Posterior cingulate gyrus (tissue), 11 donors: Measurements from ENCODE around the gene MRNIP.
"Not testable (repeated sequence)": the region's sequence is repeated elsewhere in the genome, so short reads cannot be mapped to it uniquely, and the experiment has no call there.

Experiments used
- DNase-seq, 10 donors: peaks; one replicate each; pipeline versions ENCODE4 v3.0.0 to v3.0.0-alpha.2; 2020 to 2021; ENCODE audit warnings: mixed read lengths in 3 of 10
- intact Hi-C: fragments of 100-400 bp; cut with DNase I; formaldehyde crosslinking; loops from one replicate; pipeline ENCODE4 v1.15.1; 2023

The MRNIP gene

DNA sequence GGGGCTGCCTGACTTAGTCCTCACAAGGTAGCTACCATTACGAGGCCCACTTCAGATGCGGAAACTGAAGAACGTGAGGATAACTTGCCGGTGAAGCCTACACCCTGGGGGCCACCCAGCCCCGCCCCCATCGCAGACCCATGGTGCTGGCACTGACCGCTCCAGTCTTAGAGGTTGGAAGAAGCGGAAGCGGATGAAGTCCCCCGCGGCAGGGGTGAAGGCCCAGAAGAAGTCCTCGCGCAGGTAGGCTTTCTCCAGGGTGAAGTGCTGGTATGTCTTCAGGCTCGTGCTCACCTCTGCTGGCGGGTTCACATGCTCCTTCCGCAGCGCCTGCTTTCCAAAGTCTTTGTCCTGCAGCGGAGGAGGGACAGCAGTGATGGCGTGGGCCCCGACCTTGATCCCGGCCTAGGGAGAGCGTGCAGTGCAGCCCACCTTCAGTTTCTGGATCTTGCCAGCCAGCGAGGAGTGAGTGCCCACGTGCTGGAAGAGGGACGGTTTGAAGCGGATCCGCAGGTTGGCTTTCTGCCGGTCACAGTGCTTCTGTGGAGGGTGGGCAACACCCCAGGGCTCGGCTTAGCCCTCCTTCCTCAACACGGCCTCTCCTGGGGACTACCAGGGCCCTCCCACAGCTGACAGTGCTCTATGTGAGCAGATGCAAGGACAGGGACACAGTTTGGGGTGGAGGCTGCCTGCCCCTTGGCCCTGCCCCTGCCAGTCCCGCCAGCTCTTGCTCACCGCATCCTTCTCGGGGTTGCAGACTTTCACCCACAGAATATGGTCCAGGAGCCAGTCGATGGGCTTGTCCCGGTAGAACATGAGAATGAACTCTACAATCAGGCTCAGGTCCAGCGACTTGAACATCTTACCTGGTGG, 59.6 kb downstream of the MRNIP start:
- DNase-seq = peak in 1 of 10 donors; percentile 76
- intact Hi-C loops = loop anchor here (5.0 kb wide), 1 partner anchor 37 kb away; no protein-coding TSS in a partner anchor

DNA sequence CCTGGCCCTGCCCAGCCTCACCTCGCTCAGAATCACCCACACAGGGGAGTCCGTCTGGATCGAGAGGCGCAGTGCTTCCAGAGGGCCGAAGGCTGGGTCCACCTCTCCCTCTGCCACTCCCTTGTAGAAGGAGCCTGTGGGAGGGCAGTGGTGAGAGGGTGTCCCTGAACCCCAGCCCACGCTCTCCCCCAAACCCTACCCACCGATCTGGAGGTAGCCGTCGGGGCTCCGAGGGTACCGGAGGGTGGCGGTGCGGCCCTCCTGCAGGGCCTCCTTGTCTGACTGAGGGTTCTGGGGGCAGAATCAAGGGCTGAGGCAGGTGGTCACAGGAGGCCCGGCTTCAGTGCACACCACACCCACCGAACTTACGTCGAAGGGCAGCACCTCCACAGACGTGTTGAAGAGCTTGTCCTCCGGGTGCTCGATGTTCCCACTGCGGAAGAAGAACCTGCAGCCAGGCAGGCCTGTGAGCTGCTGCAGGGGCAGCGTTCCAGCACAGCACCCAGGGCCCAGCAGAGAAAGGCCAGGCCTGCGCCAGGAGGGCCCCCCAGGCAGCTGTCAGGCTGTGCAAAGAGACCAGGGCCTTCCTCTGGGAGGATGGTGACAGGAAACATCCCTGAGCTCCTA, 60.4 kb downstream of the MRNIP start:
- intact Hi-C loops = loop anchor here (5.0 kb wide), 1 partner anchor 36 kb away; no protein-coding TSS in a partner anchor

DNA sequence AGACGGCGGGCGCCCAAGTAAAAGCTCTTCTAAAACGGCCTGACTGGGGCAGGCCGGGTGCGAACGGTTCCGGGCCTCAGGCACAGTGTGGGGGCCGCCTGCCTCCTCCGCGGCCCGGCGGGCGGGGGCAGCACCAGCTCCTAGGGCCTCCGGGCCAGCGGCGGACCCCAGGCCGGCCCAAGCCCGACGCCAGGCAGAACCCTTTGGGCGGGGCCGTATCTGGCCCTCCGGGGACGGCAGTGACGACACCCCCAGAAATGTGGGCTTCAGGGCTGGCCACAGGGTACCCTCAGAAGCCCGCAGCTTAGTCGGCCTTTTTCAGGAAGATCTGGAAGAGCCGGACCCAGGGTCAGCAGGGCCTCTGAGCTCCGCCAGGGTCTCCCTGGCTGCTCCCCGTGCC, 60.9 kb downstream of the MRNIP start:
- intact Hi-C loops = loop anchor here (5.0 kb wide), 1 partner anchor 35 kb away; no protein-coding TSS in a partner anchor
- DNase-seq = peak in 1 of 10 donors; percentile 73

More for the DNA sequence above, 60.4 kb downstream of the MRNIP start:
- peak in 1 of 10 donors; percentile 64 for DNase-seq

DNA sequence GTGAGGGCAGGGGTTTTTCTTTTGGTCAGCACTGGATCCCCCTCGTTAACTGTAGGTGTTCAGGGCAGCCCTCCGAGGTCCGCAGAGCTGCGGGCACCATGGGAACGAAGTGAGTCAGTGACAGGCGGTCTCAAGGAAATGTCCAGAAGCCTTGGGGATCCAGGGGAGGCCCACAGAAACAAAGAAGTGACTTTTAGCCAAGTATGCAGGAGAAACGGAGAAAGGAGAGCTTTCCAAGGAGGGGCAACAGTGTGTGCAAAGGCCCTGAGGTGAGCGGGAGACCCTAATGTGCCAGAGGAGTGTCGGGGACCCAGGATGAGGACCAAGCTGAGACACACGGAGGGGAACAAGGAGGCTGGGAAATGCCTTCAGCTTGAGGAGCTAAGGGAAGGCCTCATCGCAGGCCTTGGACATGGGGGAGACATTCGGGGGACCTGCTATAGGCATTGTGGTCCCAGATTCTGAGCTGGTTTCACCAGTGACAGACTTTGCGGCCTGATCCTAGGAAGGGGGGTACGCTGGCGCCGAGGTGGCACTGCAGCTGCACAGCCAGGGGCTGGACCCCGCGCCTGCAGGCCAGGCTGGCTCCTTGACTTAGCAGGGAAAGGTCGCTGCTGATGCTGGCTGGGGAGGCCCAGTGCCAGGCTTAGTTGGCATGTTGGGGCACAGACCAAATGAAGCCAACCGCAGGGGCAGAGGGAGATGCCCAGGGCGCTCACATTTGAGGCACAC, 61.6 kb downstream of the MRNIP start:
- peak in 1 of 10 donors; percentile 79 for DNase-seq
- intact Hi-C loops = loop anchor here (5.0 kb wide), 1 partner anchor 35 kb away; no protein-coding TSS in a partner anchor

DNA sequence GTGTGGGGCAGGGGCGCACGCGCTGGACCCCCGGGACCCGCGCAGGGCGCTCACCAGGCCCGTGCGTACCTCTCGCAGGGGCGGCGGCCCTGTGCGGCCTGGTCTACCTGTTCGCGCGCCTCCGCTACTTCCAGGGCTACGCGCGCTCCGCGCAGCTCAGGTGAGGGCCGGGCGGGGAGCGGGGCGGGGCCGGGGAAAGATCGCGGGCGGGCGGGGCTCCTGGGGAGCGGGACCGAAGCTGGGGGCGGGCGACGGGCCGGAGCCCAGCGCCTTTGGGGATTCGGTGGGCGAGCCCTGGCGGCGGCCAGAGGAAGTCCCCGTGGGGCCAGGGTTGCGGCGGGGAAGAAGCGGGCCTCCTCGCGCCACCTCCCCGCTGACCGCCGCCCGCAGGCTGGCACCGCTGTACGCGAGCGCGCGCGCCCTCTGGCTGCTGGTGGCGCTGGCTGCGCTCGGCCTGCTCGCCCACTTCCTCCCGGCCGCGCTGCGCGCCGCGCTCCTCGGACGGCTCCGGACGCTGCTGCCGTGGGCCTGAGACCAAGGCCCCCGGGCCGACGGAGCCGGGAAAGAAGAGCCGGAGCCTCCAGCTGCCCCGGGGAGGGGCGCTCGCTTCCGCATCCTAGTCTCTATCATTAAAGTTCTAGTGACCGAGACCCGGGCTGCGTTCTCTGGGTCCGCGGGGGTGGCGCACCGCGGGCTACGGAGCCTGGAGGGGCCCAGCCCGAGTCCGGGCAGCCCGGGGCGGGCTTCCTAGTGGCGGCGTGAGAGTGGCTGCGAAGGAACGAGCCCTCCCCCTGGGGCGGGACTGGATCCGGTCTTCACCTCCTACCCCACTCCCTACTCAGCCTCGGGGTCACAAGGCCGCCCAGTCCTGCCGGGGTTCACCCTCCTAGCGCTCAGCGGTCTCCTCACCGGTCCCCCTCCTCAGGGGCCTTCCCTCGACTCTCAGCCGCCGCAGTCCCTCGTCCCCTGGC, 62.5 kb downstream of the MRNIP start:
- peak; percentile 64 to 96 (median 76) for DNase-seq
- intact Hi-C loops = loop anchor here (5.0 kb wide), 1 partner anchor 34 kb away; no protein-coding TSS in a partner anchor

DNA sequence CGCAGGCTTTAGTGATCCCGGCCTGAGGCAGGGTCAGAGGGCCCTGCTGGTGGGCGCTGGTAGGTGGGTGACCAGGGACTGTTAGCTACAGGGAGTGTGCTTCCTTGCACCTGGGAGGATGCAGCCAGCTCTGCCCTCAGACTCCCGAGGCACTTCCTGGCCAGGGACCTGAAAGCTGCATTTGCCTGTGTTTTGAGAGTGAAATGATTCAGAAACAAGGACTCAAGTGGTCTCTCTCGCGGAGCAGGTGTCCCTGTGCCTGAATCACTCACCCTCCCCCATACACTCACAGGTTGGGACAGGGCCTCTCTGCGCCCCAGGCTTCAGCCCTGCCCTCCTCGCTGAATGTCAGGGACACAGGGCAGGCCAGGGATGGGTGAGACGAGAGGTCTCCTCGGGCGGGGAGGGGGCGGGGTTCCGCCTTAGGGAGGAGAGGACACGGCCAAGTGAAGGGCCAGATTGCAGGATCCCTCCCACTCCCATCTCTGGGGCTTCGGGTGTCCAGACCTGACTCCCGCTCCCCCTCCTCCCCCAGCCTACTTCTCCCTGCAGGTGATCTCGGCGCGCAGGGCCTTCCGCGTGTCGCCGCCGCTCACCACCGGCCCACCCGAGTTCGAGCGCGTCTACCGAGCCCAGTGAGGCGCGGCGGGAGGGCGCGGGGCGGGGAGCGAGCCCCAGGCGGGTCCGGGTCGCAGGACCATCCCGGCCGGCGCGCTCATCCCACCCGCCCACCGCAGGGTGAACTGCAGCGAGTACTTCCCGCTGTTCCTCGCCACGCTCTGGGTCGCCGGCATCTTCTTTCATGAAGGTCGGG, 63.4 kb downstream of the MRNIP start:
- DNase-seq = peak in 3 of 10 donors; percentile 73 to 85 (median 78)
- intact Hi-C loops = loop anchor here (5.0 kb wide), 1 partner anchor 33 kb away; no protein-coding TSS in a partner anchor

DNA sequence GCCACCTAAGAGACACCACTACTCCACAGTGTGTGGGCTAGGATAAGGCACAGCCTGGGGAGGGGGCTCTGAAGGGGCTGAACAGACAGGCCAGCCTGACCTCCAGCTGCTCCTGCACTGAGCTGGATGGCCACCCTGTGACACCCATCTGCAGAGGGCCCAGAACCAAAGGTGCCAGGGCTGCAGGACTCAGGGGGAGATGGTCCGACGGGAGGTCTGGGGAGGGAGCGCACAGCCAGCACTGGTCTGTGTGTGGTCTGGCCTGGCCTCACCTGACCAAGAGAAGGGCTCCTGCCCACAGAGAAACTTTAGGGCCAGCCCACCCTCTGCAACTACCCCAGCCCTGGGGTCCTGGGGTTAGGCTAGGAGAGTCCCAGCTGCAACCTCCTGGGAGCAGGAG, 64.0 kb downstream of the MRNIP start:
- DNase-seq = peak in 3 of 10 donors; percentile 50 to 79 (median 76)
- intact Hi-C loops = no loop called here

DNA sequence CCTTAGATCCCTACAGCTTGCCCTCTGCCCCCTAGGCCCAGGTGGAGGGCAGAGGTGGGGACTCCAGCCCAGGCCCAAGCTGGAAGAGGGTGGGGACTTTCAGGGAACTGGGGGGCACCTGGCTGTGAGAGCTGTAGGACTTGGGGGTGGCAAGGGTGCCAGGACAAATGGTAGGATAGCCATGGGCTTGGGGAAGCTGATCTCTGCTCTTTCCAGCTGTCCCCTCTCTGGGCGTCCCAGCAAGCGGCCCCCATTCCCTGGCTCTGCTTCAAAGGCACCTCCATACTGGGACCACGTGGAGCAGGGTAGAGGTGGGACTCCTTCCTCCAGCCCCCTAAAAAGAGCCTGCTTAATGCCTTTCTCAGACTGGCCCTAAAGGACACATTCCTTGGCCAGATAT, 64.4 kb downstream of the MRNIP start:
- intact Hi-C loops = no loop called here
- peak in 1 of 10 donors; percentile 52 for DNase-seq

DNA sequence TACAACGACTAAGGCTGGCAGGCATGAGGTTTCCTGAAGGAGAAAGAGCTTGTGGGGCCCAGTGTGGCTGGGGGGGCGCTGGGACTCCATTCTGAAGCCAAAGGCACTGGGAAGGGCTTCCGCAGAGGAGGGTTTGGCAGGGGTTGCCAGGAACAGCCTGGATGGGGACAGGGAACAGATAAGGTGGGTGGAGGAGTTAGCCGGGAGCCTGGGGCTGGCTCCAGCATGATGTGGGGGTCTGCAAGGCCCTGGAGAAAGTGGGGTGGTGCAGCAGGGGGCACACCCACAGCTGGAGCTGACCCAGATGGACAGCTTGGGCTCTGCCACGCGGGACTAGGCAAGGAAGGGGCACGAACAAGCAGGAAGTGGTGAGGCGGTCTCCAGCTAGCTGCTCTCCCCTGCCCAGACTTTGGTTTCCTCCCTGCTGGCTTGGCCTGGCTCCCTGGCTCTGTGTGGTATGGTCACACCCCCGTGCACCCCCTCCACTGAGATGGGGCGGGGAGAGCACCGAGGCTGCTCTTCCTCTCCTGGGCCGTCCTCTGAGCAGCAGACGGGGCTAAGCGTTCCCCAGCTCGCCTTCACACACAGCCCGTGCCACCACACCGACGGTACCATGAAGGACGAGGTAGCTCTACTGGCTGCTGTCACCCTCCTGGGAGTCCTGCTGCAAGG, 65.0 kb downstream of the MRNIP start, which contains the start of gene LTC4S:
LTC4S (plus strand) TSS at position 519 of the 672 bp plus-strand sequence; CDS start at position 614, 95 bp downstream.
- peak in 6 of 10 donors; percentile 48 to 86 (median 56) for DNase-seq
- intact Hi-C loops = no loop called here

DNA sequence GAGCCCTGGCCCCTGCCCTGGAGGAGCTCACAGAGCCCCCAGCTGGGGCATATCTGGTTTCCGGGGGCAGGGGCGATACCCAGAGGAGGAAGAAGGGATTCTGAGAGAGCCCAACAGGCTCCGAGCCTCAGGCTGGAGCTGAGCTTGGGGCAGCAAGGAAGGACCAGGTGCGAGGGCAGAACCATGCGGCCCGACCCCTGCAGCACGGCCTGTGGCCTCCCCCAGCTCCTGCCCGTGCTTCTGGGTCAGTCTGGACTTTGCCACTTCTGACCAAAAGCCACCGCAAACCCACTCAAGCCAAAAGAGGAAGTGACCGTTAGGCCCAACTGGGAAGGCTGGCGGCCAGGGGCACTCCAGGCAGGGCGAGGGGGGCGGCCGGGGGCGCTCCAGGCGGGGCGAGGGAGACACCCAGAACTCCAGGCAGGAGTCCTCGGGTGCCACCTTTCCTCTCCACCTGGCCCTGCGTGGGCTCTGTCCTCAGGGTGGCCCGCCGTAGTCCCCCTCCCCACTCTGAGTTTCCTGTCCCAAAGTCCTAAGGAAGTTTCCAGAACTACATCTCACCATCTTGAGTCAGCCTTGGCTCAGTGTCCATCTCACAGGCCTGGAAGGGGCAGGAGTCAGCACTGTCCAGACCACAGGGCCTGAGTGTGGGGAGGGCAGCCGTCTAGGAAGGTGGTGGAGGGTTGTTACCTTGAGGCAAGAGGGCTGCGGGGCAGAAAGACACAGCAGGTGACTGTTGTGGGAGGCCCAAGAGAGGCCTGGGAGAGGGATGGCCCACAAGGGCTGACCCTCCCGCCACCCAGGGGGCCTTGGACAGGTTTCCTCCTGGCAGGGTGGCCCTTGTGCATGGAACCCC, 65.8 kb downstream of the MRNIP start:
- peak in 2 of 10 donors; percentile 67 to 69 for DNase-seq
- intact Hi-C loops = no loop called here

DNA sequence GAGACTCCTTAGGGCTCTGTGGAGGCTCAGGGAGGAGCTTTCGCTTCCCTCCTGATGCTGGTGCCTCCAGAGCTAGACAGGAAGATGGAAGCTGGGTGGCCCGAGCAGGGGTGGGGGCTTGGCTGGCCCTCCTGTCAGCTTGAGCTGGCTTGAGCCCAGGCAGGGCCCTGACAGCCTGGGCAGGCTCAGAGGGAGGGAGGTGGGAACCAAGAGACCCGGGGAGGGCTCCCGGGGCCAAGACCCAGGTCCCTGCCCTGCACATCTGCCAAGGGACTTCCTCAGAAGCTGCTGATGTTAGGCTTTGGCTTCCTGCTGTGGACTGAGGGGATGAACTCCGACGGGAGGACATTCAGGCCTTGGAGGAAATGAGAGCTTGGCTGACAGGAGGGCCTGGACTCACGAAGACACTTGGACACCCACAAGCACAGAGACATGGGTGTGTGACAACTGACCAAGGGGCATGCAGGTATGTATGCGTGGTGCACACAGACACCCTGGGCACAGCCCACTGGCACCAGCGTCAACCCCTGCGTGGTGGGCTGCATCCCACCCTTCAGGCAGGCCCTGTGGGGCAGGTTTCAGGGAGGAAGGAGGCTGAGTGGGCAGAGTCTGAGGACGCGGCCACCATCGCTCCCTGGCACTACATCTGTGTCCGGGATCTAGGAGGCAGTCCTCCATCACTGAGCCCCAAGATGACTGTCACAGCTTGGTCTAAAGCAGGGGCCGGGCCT, 66.6 kb downstream of the MRNIP start:
- DNase-seq = peak in 3 of 10 donors; percentile 66 to 86 (median 83)
- intact Hi-C loops = no loop called here

DNA sequence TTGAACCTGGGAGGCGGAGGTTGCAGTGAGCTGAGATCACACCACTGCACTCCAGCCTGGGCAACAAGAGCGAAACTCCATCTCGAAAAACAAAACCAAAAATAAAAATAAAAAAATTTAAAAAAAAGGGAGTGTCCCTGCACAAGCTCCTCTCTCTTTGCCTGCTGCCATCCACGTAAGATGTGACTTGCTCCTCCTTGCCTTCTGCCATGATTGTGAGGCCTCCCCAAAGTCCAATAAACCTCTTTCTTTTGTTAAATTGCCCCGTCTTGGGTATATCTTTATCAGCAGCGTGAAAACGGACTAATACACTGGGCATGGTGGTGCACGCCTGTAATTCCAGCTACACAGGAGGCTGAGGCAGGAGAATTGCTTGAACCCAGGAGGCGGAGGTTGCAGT, 69.3 kb downstream of the MRNIP start:
- intact Hi-C loops, DNase-seq: not testable (repeated sequence)

DNA sequence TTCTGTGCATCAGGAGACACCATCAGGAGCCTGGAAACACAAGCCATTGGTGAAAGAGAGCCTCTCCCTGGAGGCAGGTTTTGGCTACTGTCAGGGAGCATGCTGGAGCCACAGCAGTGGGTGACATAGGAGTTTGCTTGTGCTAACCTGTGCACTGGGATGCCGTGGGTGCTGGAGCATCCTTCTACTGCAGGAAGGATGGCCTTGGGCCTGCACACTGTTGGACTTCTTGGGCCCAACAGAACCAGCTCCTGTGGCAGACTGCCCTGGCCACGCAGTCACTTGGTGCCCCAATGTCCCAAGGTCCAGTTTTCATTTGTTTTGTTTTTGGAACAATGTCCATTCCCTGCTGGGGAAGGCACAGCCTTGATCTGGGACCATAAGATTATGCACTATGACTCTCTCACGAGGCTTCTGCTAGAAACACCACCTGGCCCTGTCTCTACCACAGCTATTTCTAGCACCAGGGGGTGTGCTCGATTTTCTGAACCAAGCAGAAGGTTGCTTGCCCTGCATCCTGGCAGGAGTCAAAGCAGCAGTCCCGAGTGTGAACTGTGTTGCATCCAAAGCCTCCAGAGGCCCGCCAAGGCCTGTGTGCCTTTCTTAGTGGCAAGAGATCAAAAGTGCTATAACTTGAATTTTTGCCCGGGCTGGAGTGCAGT, 70.3 kb downstream of the MRNIP start:
- DNase-seq = peak in 1 of 10 donors; percentile 30
- intact Hi-C loops = no loop called here
